GM12865 (cell line): ENCODE measurements around the gene GJC2.
"Not testable (repeated sequence)": the region's sequence is repeated elsewhere in the genome, so short reads cannot be mapped to it uniquely, and the experiment has no call there.

Experiments
- DNase-seq: peaks from one replicate; pipeline ENCODE4 v3.0.0; 2010; ENCODE audit warnings: low read depth
- H3K4me3 ChIP-seq: 2 replicates; pipeline ENCODE4 v1.5.1; 2011; ENCODE audit warnings: mild to moderate bottlenecking, low read depth, low read length, control low read depth
- CTCF ChIP-seq: IDR thresholded peaks from 2 replicates; pipeline ENCODE4 v1.5.1; 2011; ENCODE audit warnings: low read length, control low read depth, low read depth, inconsistent platforms; ENCODE audit not compliant: insufficient read depth; ENCODE audit errors: missing control alignments

GJC2 gene

DNA sequence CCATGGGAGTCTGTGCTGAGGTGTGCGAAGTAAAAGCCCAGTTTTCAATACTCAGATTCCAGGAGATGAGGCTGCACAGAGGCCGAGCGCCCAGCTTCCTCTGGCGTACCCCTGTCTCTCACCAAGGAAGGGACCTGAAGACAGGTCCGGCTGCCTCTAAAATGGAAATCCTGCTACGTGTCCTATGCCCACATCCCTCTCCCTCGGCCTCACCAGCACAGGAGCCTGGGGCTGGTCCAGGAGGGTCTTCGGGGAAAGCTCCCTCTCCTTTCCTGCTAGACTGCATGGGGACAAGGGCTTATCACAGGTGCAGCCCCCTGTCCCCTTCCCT lies 41.0 kb upstream of the GJC2 start:
- no peak for TF ChIP-seq CTCF
- DNase-seq, result no peak
- H3K4me3 ChIP-seq, result peak overlapping the region; percentile 100

- peak within 1 kb of the TSS; percentile 100 for H3K4me3 ChIP-seq
- peak; percentile 97 for DNase-seq
- TF ChIP-seq CTCF, result no peak
Measured at GRCh38 chr1:228109073-228109961, 40.4 kb upstream of the GJC2 start, which contains the start of gene MRPL55. TSS of gene MRPL55 (minus strand) at chr1:228109299. CDS start at chr1:228108260, 1,039 bp downstream.

GRCh38 chr1:228109962-228110488 lies 39.7 kb upstream of the GJC2 start:
- DNase-seq, result no peak
- peak overlapping the region; percentile 100 for H3K4me3 ChIP-seq
- no peak for TF ChIP-seq CTCF

- no peak for TF ChIP-seq CTCF
- no peak overlapping the region for H3K4me3 ChIP-seq
- DNase-seq, result no peak
Measured at GRCh38 chr1:228110556-228110955, 39.2 kb upstream of the GJC2 start.

GRCh38 chr1:228111315-228111714 lies 38.4 kb upstream of the GJC2 start:
- DNase-seq, H3K4me3 ChIP-seq: not testable (repeated sequence)

GRCh38 chr1:228112167-228112566 lies 37.6 kb upstream of the GJC2 start:
- no peak overlapping the region for H3K4me3 ChIP-seq
- TF ChIP-seq CTCF, result no peak
- no peak for DNase-seq

- no peak overlapping the region for H3K4me3 ChIP-seq
- TF ChIP-seq CTCF, result no peak
- no peak for DNase-seq
Measured at GRCh38 chr1:228112617-228113016, 37.1 kb upstream of the GJC2 start.
